Activated CD4-positive, alpha-beta memory T cell treated with anti-CD3 and anti-CD28 coated beads for 36 hours (primary cell): ENCODE data around the gene HOXB6. TPM values are rescaled to one million over a fixed set of nuclear protein-coding genes. Genes with fewer than 3 reads are reported as not detected.

Experiments used
- CTCF ChIA-PET: fragments of 350-600 bp; sonication (Branson Sonifier 250); formaldehyde crosslinking; loops from one replicate; lab custom pipeline; 2021; ENCODE audit warnings: antibody characterized with exemption, inconsistent platforms; lab: Charles Lee
- POLR2A ChIA-PET: fragments of 350-600 bp; sonication (Branson Sonifier 250); formaldehyde crosslinking; loops from one replicate; lab custom pipeline; 2021; ENCODE audit warnings: antibody characterized with exemption; lab: Charles Lee
- DNase-seq: peaks from one replicate; pipeline ENCODE4 v3.0.0-alpha.2; 2020
- H3K27ac Mint-ChIP-seq: one replicate; pipeline ENCODE4 v1.8.0; 2021; ENCODE audit warnings: mixed read lengths
- H3K27me3 Mint-ChIP-seq: one replicate; pipeline ENCODE4 v1.8.0; 2021; ENCODE audit warnings: mixed read lengths
- H3K36me3 Mint-ChIP-seq: one replicate; pipeline ENCODE4 v1.8.0; 2021; ENCODE audit warnings: mixed read lengths
- H3K4me1 Mint-ChIP-seq: one replicate; pipeline ENCODE4 v1.8.0; 2021; ENCODE audit warnings: low read depth, mixed read lengths
- H3K4me3 Mint-ChIP-seq: one replicate; pipeline ENCODE4 v1.8.0; 2021; ENCODE audit warnings: mild to moderate bottlenecking, mixed read lengths
- H3K9me3 Mint-ChIP-seq: one replicate; pipeline ENCODE4 v1.8.0; 2021; ENCODE audit warnings: mixed read lengths
- intact Hi-C: fragments of 100-400 bp; cut with micrococcal nuclease; formaldehyde crosslinking; loops from one replicate; pipeline ENCODE4 v1.15.1; 2023
- total RNA-seq, 2 experiments: library from RNA; stranded (reverse); gene quantifications; one replicate each; pipeline ENCODE4 v1.2.3, GENCODE V29; 2021

HOXB6 gene
- total RNA-seq, 2 experiments from 2014 or later = 0.21 to 0.22 TPM

DNA sequence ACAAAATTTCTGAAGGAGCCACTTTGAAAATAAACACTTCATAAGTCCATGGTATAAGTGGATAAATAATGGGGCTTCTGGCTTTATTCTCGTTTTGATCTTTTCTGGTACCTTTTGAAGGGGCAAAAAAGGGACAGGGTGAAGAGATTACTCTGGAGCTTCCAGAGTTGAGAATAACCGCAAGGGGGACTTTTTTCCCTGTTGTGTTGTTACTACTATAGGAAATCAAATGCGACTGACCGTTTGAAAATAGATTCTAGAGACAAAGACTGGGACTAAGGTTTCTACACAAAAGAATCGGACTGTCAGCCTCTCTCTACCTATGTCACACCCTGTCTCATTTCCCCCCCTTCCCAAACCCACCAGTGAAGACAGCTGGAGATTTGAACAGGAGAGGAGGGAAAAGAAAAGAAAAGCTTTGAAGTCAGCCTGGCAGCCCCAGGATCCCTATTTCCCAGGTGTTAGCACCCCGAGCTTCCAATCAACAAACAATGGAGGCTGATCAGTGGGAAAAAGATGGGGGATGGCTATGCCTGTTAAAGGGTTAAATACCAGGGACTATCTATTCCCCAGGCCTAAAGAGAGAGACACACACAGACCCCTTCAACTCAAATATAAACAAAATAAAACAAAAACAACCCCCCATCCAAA, 35.0 kb downstream of the HOXB6 start:
- Mint-ChIP-seq H3K27ac (no peak overlapping the region), H3K4me1 (peaks cover 3% of the 10 kb centered on the region), H3K27me3 (peaks cover 8% of the 10 kb centered on the region), H3K9me3 (no peaks in the 10 kb centered on the region), H3K36me3 (no peaks in the 10 kb centered on the region), H3K4me3 (no peak overlapping the region)
- ChIA-PET CTCF (interaction anchor here (1.4 kb wide), 1 partner anchor 23 kb away, joined by 5 read pairs; no protein-coding TSS in a partner anchor), POLR2A (no interaction called here)
- DNase-seq = no peak
- intact Hi-C loops = no loop called here

- ChIA-PET POLR2A (no interaction called here), CTCF (interaction anchor here (1.4 kb wide), 1 partner anchor 24 kb away, joined by 5 read pairs; no protein-coding TSS in a partner anchor)
- intact Hi-C loops = no loop called here
Observed at GRCh38 chr17:48569240-48569582, 35.6 kb downstream of the HOXB6 start.

DNA sequence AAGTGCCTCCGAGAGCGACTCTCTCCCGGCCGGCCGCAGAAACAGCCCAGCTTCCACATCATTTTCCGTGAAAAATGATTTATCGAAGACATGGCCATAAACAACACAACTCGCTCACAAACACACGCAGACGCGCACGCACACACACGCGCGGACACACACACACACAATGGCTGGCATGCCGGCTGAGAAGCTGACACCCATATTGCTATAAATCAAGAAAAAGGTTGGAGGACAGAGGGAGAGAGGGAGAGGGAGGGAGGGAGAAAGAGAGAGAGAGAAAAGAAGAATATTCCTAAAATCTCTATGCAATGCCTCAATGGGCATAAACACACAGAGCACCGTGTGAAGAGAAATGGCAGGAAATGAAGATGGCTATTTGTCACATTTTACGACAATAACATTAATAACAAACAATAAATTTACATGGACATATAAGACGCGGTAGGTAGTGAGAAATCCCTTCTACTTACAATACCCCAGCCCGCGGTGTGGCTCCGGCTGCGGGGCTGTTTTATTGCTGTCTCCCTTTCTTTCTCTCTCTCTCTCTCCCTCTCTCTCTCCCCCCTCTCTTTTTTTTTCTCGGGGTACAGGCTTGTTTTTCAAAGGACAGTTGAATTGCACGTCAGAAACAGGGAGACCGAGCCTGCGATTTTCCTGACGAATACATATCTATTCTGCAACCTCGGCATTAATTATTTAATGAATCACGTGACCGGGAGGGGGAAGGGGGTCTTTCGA, 36.1 kb downstream of the HOXB6 start:
- peaks cover 10% of the 10 kb centered on the region for H3K27me3 Mint-ChIP-seq
- H3K4me1 Mint-ChIP-seq = peaks cover 3% of the 10 kb centered on the region
- CTCF ChIA-PET = no interaction called here

More at GRCh38 chr17:48569240-48569582, 35.6 kb downstream of the HOXB6 start:
- no peak overlapping the region for H3K27ac Mint-ChIP-seq
- no peaks in the 10 kb centered on the region for H3K9me3 Mint-ChIP-seq
- H3K36me3 Mint-ChIP-seq = no peaks in the 10 kb centered on the region
- peaks cover 8% of the 10 kb centered on the region for H3K27me3 Mint-ChIP-seq
- no peak for DNase-seq
- H3K4me1 Mint-ChIP-seq = peaks cover 3% of the 10 kb centered on the region
- H3K4me3 Mint-ChIP-seq = no peak overlapping the region

DNA sequence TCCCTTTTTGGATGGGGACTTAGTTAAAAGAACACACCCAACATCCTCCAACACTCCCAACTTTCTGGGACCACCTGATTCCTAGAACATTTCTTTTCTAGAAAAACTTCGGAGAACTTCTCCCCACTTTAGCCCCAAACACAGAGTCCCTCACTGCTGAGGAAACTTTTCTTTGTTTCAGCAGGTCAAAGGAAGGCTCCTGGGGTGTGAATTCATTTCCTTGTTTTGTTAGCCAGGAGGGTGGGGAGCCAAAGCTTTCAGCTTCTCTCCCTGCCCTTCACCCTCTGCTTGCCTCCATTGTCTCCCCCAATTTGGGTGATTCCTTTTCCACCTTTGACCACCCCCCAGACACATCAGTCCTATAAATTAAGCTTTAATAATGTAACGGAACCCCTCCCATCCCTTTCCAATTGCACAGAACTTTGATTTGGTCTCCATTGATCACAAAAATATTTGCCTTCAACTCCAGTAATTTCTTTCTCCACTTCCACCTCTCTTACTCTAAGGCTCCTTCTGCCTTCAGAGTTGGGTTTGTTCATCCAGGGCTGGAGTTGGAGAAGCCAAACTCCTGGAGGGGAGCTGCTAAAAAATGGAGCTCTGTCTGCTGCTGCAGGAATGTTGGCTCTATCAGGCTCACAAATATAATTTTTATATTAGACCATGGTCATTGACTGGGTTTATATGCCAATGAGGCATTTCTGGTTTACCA, 37.0 kb downstream of the HOXB6 start:
- Mint-ChIP-seq H3K4me1 (peaks cover 3% of the 10 kb centered on the region), H3K9me3 (no peaks in the 10 kb centered on the region), H3K36me3 (no peaks in the 10 kb centered on the region), H3K4me3 (no peak overlapping the region), H3K27me3 (peaks cover 10% of the 10 kb centered on the region), H3K27ac (no peak overlapping the region)
- CTCF ChIA-PET = interaction anchor here (0.6 to 1.0 kb wide), 2 partner anchors 111 to 143 kb away, joined by 3 to 4 read pairs; no protein-coding TSS in a partner anchor
- DNase-seq = no peak
- POLR2A ChIA-PET = interaction anchor here (1.0 kb wide), 1 partner anchor 26 kb away, joined by 3 read pairs; no protein-coding TSS in a partner anchor
- intact Hi-C loops = no loop called here

More for the DNA sequence above, 36.1 kb downstream of the HOXB6 start:
- no peak overlapping the region for H3K27ac Mint-ChIP-seq
- H3K36me3 Mint-ChIP-seq = no peaks in the 10 kb centered on the region
- DNase-seq = no peak
- intact Hi-C loops = no loop called here
- H3K4me3 Mint-ChIP-seq = no peak overlapping the region
- POLR2A ChIA-PET = no interaction called here
- H3K9me3 Mint-ChIP-seq = no peaks in the 10 kb centered on the region

DNA sequence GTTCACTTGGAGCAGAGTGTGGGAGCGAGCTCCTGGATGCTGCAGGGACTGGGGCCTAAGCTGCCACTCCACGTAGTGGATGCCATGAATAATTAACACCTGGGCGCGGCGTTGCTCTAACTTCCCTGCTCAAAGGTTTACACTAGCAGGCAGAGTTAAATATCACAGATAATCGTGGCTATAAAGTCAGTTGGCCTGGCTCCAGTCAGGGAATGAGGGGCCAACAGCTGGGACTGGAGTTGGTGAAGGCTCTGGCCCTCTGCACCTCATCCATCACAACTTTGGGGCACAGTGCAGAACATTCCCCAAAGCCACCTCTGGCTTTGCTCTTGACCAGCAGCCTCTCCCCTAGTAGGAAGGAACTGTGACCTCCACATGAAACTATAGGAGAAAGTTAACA, 37.6 kb downstream of the HOXB6 start:
- DNase-seq = no peak
- Mint-ChIP-seq H3K27ac (no peak overlapping the region), H3K36me3 (no peaks in the 10 kb centered on the region), H3K4me3 (no peak overlapping the region), H3K27me3 (peaks cover 10% of the 10 kb centered on the region), H3K4me1 (peaks cover 3% of the 10 kb centered on the region), H3K9me3 (no peaks in the 10 kb centered on the region)
- ChIA-PET CTCF (interaction anchor here (0.6 to 1.4 kb wide), 3 partner anchors 26 to 143 kb away, joined by 3 to 4 read pairs (median 3); no protein-coding TSS in a partner anchor), POLR2A (interaction anchor here (1.0 kb wide), 1 partner anchor 26 kb away, joined by 3 read pairs; no protein-coding TSS in a partner anchor)
- intact Hi-C loops = no loop called here

DNA sequence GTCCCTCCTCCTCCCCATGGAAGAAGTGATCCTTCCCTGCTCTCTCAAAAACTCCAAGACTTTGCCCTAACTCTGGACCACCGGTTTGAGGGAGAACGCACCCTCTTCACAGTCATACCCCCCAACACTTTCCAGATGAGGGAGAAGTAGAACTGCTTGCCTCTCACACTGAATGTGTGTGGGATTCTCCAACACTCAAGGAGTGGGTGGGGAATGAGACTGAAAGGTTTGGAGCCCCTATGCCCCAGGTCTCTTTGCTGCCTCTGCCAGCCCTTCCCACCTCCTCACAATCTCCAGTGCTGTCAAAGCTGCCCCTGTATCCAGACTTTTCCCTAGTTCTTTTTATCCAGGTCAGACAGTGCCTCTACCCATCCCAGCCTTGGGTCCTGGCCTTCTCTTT, 38.1 kb downstream of the HOXB6 start:
- no peak for DNase-seq
- Mint-ChIP-seq H3K36me3 (no peaks in the 10 kb centered on the region), H3K27ac (no peak overlapping the region), H3K27me3 (peaks cover 10% of the 10 kb centered on the region), H3K4me1 (peaks cover 3% of the 10 kb centered on the region), H3K4me3 (no peak overlapping the region), H3K9me3 (no peaks in the 10 kb centered on the region)
- ChIA-PET CTCF (interaction anchor here (0.6 to 1.4 kb wide), 2 partner anchors 26 to 142 kb away, joined by 3 to 4 read pairs; no protein-coding TSS in a partner anchor), POLR2A (no interaction called here)
- intact Hi-C loops = no loop called here

DNA sequence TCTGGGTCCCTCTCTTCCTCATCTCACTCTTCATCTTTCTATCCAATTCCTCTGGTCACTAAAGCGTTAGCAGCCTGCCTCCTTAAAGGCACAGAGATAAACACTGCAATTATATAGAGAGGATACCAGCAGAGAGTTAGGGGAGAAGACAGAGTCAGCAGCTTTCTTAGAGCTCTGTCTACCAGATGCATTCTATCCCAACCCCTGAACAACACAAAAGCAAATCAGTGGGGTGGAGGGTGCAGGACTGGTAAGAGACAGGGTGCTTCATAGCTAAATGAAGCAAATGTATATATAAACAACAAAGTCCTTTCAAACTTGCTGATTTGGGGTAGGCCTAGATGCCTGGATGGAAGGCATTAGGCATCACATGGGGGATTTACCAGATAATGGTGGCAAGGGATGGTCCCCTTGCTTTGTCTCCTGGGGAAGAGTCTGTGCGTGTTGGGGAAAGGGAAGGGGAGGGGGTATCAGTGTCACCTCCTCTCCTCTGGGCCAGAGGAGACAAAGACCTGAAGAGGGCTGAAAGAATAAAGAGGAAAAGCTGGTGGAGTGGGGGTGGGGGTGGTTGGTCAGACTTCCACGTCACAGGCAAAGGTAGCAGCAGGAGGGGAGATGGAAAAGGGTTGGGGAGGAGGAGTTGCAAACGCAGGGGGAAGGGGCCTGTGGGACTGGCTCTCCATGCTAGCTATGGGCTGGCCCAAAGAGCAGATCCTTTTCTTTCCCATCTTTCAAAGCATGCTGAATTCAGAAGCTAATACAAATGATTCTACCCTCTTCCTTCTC, 38.7 kb downstream of the HOXB6 start:
- Mint-ChIP-seq H3K36me3 (no peaks in the 10 kb centered on the region), H3K27me3 (peaks cover 10% of the 10 kb centered on the region), H3K4me3 (no peak overlapping the region), H3K4me1 (peaks cover 3% of the 10 kb centered on the region), H3K9me3 (no peaks in the 10 kb centered on the region), H3K27ac (no peak overlapping the region)
- CTCF ChIA-PET = interaction anchor here (1.4 kb wide), 1 partner anchor 27 kb away, joined by 3 read pairs; no protein-coding TSS in a partner anchor
- DNase-seq = no peak
- POLR2A ChIA-PET = no interaction called here
- intact Hi-C loops = no loop called here

DNA sequence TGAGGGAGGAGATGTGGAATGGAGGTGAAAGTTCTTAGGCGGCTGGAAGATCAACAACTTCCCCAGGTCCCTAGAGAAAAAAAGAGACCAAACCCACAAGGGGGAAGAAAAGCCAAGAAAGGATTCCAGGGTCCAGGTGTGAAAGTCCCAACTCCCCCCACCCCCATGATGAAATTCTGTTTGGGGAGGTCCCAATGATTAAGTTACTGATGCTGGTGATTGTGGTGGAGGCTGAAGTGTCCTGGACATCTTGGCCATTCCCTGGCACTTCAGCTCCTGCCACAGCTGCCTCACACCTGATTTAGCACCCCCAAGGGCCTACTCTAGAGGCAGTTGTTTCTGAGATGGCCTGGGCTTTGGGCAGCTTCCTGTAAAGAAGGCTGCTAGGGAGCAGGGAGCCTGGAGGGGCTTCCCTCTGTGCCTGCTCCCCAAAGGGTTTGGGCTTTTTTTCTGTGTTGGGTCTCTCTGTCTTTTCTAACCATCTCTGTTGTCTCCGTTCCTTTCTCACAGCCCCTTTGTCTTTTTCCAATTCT, 39.7 kb downstream of the HOXB6 start:
- peaks cover 10% of the 10 kb centered on the region for H3K27me3 Mint-ChIP-seq
- POLR2A ChIA-PET = no interaction called here
- no peak overlapping the region for H3K4me3 Mint-ChIP-seq
- peaks cover 3% of the 10 kb centered on the region for H3K4me1 Mint-ChIP-seq
- DNase-seq = no peak
- intact Hi-C loops = no loop called here
- H3K36me3 Mint-ChIP-seq = no peaks in the 10 kb centered on the region
- no peaks in the 10 kb centered on the region for H3K9me3 Mint-ChIP-seq
- H3K27ac Mint-ChIP-seq = no peak overlapping the region
- CTCF ChIA-PET = no interaction called here

DNA sequence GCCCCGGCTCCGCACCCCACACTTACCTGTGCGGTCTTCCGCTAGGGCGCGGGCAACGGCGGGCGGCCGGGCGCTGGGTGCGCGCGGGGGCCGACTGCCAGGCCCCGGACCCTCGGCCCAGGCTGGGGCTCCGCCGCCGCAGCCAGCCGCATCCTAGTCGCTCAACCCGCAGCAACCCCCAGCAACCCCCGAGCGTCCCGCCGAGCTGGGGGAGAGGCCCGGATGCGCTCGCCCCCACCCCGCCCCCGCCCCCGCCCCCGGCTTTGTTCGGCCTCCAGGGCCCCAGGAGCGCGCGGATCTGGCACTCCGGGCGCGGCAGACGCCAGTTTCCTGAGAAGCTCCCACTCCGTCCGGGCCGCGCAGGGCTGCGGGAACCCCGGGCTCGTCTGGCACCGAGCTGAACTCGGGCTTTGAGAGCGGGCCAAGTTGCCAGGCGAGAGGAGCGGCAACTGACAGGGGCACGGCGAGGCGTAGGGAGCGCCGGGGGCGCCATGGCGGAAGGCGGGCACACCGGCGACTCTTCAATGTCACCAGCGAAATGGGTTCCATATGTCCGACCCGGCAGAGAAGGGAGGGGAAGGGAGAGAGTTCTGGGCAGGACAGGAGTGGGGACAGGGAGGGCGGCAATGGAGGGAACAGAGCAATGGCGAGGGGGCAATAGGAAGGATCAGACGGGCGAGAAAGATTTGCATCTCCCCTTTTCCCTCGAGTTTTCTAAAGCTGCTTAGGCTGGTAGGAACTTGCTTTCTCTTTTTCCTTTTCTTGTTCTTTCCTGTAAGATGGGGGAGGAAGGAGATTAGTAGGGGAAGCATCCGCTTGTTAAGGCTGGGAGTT, 40.4 kb downstream of the HOXB6 start:
- Mint-ChIP-seq H3K9me3 (no peaks in the 10 kb centered on the region), H3K27ac (no peak overlapping the region), H3K4me3 (no peak overlapping the region), H3K36me3 (no peaks in the 10 kb centered on the region), H3K27me3 (peaks cover 10% of the 10 kb centered on the region), H3K4me1 (peaks cover 3% of the 10 kb centered on the region)
- ChIA-PET CTCF (no interaction called here), POLR2A (no interaction called here)
- DNase-seq = no peak
- intact Hi-C loops = no loop called here

DNA sequence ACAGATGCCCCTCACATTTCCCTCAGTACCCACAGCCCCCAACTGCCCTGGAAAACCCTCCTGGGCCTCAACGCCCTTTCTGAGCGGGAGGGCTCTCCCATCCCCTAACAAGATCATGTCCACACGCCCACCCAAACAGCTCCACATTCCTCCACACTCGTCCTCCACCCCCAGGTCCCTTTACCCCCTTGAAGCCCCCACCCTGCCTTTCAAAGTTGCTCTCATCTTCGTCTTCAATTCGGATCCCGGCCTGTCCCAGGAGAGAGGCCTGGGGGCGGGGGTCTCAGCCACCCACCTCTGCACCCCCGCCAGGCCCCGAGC, 41.0 kb downstream of the HOXB6 start:
- intact Hi-C loops = loop anchor here (2.0 kb wide), 1 partner anchor 65 kb away; no protein-coding TSS in a partner anchor
- Mint-ChIP-seq H3K9me3 (no peaks in the 10 kb centered on the region), H3K4me1 (peaks cover 3% of the 10 kb centered on the region), H3K4me3 (no peak overlapping the region), H3K36me3 (no peaks in the 10 kb centered on the region), H3K27me3 (peaks cover 8% of the 10 kb centered on the region), H3K27ac (no peak overlapping the region)
- ChIA-PET CTCF (interaction anchor here (1.2 kb wide), 1 partner anchor 30 kb away, joined by 5 read pairs; the partner anchor contains the start of gene HOXB5), POLR2A (no interaction called here)
- no peak for DNase-seq
